HG03457 (cell line): ENCODE data around the gene NHERF1.

Experiments
- ATAC-seq: cut with Tn5 transposase; IDR thresholded peaks from one replicate; pipeline ENCODE4 v1.9.1; 2021; ENCODE audit warnings: moderate number of reproducible peaks; ENCODE audit not compliant: unreplicated experiment

The NHERF1 gene

DNA sequence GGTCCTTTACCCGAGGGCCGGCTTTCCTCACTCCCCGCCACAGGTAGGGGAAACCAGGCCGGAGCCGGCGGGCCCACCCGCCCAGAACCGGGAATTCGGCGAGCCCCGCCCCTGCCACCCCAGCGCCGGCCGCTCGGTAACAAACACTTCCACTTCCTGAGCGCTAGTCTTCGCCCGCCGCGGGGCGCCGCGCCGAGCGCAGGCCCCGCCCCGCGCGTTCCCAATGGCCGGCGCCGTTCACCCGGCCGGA lies 224 bp upstream of the NHERF1 start:
- ATAC-seq = no peak

DNA sequence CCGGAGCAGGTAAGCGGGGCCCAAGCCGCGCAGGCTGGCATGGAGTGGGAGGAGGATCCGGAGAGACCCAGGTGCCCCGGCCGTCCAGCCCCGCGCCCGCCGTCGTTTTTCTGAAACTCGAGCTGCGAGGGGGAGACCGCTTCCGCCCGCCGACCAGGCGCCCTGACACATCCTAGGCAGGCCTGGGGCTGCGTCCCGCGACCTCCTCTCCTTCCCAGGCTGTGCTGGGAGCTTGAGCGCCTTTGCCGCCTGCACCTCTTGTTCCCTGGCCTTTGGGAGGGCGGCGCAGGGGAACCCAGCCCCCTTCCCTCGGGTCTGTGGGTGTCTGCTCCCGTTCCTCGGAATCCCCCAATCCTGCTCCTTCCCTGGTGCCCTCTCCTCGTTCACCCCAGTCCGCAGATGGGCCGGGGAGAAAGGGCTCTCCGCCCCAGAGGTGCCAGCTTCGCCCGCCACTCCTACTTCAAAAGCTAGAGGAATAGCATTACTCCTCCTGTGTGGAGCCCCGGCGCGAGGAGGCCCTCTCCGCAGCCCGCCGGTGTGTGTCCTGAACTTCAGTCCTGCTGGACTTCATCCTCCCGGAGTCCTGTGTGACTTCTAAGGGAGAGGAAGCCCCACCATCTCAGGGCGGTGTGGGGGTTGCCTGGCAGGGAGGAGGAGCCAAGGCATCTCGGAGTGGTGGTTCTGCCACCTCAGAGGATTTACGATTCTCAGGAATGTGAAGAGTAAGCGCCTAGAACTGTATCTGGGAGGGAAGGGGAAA lies 1.0 kb downstream of the NHERF1 start:
- ATAC-seq = no peak

DNA sequence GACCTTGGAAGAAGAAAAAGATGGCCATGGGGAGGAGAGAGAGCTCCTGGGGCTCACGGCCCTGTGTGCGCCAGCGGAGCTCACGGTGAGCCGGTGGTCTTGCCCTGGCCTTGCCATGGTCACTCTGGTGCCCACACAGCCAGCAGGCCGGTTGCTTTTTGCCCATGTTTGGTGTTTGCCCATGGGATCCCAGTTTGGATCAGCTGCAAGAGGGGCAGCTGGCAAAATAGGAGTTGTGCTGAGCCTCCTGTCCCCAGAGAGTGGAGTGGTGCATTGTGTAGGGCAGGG lies 1.6 kb downstream of the NHERF1 start:
- no peak for ATAC-seq

DNA sequence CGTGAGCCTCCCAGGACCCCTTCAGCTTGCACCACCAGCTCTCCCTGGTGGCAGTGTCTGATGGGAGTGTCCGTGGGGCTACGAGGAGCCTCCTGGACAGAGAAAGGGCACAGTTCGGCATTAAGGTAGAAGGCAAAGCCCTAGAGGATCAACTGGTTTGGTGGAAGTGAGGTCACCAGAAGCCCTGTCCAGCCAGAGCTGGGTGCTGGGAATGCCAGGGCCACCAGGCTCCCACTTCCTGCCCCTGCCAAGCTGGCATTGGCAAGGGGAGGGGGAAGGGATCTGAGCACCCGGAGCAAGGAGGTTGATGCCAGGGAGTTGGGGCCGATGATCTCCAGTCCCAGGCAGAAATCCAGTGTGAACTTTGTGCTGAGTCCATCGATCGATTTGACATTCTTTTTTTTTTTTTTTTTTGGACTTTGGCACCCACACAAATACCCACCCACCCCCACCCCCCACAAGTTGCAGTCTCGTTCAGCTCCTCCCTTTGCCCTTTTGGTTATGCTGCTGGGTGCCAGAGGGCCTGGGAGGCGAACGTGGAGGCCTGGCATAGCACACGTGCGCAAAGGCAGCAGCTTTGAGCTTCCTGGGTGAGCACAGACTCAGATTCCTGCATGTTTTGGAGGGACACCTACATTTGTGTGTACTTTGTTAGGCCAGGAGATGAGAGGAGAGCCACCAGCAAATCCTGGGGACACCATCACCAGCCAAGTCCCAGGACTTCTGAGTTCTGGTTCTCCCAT lies 2.1 kb downstream of the NHERF1 start:
- no peak for ATAC-seq

DNA sequence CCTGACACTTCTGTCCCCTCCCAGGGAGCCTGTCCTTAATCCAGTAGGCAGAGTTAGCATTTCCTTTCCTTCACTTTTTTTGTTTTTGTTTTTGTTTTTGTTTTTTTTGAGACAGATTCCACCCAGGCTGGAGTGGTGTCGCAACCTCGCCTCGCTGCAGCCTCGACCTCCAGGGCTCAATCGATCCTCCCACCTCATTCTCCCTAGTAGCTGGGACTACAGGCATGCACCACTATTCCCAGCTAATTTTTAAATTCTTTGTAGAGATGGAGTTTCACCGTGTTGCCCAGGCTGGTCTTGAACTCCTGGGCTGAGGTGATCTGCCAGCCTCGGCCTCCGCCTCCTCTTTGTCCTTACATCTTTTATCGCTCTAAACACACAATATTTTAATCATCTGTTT lies 4.0 kb downstream of the NHERF1 start:
- no peak for ATAC-seq

DNA sequence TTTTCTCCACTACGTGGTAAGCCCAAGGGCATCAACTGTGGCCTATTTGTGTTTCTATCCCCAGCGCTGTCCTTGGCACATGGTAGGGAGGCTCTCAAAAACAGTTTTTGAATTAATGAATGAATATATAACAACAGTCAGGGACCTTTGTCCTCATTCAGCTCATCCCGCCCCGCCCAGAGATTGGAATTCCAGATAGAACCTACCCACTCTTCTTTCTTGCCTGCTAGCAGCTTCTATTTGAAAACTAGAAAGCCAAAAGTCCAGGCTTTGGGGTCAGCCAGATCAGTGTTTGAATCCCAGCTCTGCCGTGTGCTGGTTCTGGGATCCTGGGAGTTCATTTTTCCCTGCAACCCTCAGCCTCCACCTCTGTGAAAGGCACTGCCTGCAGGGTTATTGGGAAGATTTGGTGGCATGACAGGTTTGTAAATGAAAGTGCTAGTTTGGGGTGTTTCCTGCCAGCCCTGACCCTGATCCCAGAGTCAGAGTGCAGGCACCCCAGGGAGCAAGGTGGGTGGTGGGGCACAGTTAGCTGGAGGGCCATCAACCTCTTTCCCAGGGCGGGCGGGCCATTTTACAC lies 4.5 kb downstream of the NHERF1 start:
- ATAC-seq = no peak

DNA sequence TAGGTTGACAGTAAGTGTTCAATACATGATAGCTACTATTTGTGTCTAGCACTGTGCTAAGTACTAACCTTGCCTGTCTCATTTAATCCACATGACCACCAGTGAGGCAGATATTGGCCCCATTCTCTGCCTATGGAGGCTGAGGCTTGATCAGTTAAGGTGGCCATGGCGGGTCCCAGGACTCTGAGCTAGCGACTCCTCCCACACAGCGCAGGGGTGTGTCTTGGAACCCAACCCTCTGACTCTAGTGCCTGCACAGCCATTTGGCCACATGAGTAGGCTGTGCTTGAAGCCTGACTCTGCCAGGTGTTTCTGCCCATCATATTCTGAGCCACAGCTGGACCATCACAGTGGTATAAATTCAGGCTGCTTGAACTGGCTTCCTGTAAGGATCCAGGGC lies 6.4 kb downstream of the NHERF1 start:
- ATAC-seq = no peak

DNA sequence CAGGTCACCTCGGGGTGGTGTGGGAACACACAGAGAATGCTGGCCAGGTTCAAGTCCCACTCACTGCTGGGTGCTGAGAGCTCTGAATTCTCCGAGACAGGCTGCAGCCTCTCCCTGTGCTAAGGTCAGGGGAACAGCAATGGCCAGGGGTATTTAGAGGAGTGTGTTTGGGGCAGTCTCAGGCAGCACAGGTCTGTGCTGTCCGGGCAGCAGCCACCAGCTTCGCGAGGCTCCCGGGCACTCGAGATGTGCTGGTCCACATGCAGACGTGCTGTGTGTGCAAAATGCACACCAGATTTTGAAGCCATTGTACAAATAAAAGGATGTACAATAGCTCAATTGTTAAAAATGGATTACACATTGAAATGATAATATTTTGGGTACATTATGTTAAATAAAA lies 7.1 kb downstream of the NHERF1 start:
- no peak for ATAC-seq

DNA sequence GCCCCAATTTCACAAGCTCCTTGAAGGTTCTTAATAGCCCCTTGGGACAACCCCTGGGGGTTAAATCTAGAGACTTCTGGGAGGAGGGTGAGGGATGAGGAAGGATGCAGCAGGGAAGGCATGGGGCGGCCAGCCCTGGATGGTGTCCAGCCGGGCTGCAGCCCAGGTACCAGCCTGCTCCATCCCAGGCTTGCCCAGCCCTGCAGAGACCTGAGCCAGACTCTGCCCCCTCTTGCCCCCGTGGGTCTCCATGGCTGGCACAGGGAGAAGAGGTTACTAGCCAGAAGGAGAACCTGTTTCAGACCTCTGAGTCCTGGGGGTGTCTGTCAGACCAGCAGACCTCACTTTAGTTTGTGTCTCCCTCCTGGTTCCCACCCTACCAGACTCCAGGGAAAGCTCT lies 8.5 kb downstream of the NHERF1 start:
- ATAC-seq = no peak

DNA sequence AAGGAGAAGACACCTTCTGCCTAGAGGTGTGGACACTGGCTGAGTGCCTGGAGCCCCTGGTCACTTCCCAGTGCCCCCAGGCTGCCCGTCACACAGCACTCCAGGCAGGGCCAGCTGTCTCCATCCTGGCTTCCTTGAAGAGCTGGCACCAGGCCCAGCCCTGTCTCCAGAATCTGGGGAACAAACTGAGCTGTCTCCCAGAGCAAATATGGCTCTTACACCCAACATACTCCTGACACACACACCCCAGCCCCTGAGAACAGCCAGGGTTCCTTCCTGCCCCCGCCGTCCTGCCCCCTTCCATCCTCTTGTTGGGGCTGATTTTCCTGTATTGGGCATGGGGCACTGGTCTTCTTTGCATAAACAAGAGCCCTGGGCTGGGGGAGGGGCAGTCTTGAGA lies 9.1 kb downstream of the NHERF1 start:
- ATAC-seq = no peak

DNA sequence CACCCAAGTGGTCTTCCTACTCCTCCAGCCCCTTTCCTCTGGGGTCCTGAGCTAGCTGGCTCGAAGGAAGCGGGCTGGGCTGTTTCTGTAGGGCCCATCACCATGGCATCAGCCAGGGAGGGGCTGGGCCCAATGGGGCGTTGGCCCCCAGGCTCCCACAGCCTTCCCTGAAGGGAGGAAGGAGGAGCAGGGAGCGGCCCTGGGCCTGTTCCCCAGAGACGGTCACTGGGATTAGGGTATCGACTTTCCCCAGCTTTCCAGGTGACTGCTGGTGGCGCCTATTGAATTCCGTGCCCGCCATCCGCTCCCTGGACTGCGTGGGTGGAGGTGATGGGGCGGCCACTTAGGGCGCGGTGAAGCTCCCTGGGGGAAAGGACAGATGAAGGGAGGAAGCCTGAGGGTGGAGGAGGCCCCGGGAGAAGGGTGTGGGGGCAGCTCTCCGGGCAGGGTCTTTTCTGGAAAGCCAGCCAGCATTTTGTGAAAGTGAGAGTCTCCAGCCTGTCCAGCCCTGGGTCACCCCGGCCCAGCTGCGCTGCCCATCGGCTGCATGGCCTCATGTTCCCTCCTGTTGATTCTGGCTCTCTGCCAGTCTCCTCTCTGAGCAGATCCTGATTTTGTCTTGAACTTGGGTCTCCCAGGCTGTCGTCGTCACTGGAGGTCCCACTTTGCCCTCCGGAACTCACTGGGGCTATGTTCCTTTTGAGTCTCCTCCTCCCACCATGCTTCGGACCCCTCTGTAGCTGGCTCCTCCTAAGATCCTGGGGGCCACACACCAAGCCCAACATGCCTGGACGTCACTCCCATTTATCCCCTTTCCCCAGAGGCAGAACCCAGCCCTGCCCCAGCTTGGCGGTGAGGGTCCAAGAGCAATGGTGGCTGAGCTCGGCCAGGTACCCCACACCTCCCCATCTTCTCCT lies 9.8 kb downstream of the NHERF1 start:
- no peak for ATAC-seq

DNA sequence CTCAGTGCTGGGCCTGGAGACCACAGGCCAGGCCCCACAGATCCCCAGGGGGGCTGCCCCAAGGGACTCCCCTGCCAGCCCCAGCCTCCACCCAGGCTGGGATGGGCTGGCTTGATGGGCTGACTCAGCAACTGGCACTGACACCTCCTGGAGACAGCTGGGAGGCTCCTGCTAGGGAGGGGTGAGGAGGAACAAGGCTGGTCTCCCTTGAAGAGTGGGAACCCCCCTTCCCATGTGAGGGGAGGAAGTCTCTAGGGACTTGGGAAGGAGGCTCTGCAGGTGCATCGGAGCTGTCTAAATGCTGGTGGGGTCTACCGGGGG lies 10.4 kb downstream of the NHERF1 start:
- ATAC-seq = no peak

DNA sequence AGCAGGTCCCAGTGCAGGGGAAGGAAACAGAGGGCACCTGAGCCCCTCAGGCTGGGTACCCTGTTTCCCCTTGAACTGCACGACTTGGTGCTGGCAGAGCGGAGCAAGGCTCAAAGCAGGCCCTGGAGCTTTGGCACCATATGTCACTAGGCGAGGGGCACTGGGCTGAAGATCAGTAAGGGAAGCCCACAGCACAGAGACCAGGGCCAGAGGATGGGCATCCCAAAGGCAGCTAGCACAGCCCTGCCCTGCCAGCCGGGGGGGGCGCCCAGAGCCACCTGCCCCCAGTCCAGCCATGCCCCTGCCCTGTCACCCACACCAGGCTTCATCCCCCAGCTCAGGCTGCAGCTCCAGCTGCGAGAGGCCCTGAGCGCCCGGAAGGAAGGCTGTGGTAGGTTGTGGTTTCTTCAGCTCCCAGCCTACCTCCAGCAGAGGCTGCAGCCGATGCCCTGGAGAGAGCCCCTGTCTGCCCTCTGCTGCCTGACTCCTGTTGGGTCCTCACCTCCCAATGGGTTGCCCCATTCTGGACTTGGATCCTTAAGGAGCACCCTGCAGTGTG lies 10.9 kb downstream of the NHERF1 start:
- ATAC-seq = peak; percentile 49

DNA sequence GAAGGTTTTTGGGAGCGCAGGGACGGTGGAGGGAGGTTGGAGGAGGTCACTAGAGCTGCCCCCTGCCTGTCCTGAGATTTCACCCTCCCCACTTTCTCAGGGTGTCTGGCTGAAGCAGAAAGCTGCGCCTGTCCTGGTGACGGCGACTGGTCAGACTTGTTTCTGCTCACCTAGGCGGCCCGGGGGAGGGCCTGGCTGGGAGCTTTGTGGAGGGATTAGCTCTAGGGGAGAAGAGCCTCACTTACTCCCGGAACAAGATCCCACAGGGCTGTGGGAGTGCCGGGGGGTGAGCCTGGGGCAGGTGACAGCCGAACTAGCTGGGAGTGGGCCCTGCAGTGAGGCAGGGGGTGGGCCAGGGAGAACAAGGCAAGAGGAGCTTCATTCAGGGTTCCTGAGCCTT lies 11.5 kb downstream of the NHERF1 start:
- ATAC-seq = no peak

DNA sequence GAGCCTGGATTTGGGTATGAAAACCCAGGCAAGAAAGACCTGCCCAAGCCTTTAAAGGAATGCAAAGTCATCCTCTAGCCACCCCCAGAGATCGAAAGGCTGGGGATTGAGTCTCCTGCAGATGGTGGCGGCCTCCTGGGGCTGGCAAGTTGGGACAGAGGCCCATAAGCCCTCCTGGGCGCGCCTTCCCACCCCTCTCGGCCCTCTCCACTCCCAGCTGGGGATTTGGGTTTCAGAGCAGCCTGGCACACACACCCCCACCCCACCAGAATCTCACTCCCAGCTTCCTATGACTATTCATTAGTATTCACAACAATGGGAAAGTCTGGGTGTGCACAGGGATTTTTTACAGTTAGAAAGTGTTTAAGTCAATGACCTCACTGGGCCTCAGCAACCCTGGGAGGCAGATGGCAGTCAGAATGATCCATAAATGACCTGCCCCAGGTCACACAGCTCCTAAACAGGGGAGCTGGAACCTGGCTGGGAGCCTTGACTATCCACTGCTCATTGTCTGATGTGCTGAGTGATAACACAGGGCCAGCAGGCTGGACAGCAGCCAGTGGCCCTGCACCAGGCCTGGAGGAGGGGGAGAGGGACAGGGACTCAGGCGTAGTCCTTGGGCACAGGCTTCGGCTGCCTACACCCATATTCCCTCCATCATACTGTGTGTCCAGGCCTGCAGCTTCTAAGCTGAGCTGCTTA lies 12.1 kb downstream of the NHERF1 start:
- ATAC-seq = no peak

DNA sequence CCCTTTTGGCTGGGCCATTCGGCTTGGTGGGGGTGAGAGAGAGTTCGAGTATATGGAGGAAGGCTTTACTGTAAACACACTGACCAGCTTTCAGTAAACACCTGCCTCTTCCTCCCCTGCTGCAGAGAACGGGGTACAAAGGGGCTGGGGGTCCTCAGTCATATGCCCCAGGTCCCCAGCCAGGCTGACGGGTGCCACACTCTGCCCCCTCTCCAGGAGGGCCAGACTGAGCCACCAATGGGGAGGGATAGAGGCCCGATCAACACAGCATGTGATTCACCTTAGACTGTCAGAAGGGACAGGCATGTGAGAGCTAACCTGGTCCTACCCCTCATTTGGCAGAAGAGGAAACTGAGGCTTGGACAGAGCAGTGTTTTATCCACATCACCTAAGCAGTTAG lies 13.0 kb downstream of the NHERF1 start:
- no peak for ATAC-seq

DNA sequence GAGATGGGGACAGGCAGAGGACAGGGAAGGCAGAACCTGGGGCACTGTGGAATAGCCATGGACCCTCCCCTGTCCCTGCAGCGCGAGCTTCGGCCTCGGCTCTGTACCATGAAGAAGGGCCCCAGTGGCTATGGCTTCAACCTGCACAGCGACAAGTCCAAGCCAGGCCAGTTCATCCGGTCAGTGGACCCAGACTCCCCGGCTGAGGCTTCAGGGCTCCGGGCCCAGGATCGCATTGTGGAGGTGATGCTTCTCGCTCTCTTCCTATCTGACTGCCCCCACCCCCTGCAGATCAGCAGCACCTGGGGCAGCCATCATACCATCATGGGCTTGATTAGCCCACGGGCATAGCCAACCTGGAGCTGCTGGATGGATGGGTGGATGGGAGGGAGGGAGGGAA lies 13.5 kb downstream of the NHERF1 start:
- no peak for ATAC-seq

DNA sequence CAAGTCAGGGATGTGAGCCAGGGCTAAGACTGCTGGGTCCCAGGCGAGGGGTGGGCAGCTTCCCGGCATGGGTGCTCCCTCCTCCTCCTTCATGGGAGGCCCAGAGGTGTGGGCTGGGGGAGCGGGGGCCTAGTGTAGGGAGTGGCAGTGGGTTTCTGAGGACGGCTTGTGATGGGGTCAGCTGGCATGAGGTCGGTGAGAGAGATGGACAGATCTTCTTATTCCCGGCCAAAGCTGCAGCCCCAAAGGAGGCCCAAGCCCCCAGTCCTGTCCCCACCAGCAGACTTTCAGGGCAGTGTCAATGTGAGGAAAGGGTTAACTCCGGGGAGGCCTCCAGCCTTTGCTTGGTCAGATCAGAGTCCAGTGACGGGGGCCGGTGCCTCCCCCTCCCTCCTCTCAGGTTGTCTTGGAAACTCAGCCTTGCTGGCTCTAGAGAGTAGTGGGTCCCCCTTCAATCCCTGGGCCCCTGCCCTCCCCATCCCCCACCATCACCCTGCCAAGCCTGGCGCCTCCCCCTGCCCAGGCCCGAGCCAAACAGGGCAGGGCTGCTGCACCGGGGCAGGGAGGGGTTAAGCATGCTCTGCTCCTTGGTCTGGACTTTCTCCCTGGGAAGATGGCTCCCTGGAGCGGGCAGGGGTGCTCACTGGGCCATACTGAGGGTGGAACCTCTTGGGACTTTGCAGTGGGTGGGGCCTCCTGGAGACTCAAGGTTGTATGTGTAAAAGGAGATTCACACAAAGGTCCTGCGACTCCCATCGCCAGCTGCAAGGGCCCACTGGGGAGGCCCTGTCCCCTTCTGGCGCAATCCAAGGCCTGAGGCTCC lies 15.3 kb downstream of the NHERF1 start:
- no peak for ATAC-seq

DNA sequence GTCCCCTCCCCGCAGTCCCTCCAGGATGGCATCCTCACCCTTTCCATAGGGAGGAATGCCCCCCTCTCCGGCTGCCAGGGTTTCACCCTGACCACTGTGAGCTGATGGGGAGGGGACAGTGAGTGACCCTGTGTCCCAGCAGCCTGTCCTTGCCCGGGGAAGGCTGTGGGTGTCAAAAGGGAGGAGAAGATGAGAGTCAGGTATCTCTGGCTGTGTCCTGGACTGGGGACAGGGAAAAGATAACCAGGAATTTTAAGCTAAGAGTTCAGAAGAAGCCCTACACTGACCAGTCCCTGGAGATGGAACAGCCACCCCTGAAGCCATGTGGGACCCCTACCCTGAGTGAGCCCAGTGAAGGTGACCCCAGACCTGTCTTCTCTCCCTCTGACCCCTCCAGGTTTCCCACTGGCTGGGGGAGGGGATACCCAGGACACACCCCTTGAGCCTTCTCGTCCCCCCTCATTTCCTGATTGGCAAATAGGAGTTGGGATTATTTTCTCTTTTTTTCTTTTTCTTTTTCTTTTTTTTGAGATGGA lies 16.4 kb downstream of the NHERF1 start:
- no peak for ATAC-seq

DNA sequence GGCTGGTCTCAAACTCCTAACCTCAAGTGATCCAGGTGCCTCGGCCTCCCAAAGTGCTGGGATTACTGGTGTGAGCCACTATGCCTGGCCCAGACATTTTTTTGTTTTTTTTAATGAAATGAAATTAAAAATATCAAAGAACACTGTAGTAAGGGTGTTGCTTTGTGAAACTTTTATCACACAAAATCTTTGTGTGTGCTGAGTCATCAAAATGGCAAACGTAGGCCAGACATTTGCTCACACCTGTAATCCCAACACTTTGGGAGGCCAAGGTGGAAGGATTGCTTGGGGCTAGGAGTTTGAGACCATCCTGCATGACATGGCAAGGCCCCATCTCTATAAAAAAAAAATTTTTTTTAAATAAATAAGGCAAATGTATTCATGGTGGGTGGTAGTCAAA lies 18.0 kb downstream of the NHERF1 start:
- ATAC-seq = no peak
